ENCODE data around the gene PLP1.
A peak's percentile ranks its signal among the peaks of the same experiment; 100 is the strongest.
"Not testable (repeated sequence)": the region's sequence is repeated elsewhere in the genome, so short reads cannot be mapped to it uniquely, and the experiment has no call there.

PLP1 gene

GRCh38 chrX:103781062-103781402, 4.4 kb downstream of the PLP1 start:
- no peak for DNase-seq (ENCODE audit: low spot score)

- DNase-seq (ENCODE audit: low spot score) = no peak
Observed at GRCh38 chrX:103781706-103782105, 5.1 kb downstream of the PLP1 start.

- no peak for DNase-seq (ENCODE audit: low spot score)
Observed at GRCh38 chrX:103782640-103783039, 6.0 kb downstream of the PLP1 start.

GRCh38 chrX:103783196-103783595, 6.6 kb downstream of the PLP1 start:
- no peak for DNase-seq (ENCODE audit: low spot score)

GRCh38 chrX:103783971-103784370, 7.3 kb downstream of the PLP1 start:
- DNase-seq (ENCODE audit: low spot score) = no peak

GRCh38 chrX:103789004-103789403, 12.4 kb downstream of the PLP1 start:
- DNase-seq (ENCODE audit: low spot score) = no peak

- DNase-seq (ENCODE audit: low spot score) = no peak
Observed at GRCh38 chrX:103791228-103791627, 14.6 kb downstream of the PLP1 start.

GRCh38 chrX:103791826-103792485, 15.3 kb downstream of the PLP1 start:
- DNase-seq (ENCODE audit: low spot score) = no peak

GRCh38 chrX:103792916-103793544, 16.4 kb downstream of the PLP1 start:
- peak; percentile 62 for DNase-seq (ENCODE audit: low spot score)

GRCh38 chrX:103793545-103793940, 16.9 kb downstream of the PLP1 start:
- no peak for DNase-seq (ENCODE audit: low spot score)

- no peak for DNase-seq (ENCODE audit: low spot score)
Observed at GRCh38 chrX:103794119-103794518, 17.5 kb downstream of the PLP1 start.

- DNase-seq (ENCODE audit: low spot score) = no peak
Observed at GRCh38 chrX:103797691-103798090, 21.1 kb downstream of the PLP1 start.

- DNase-seq (ENCODE audit: low spot score) = no peak
Observed at GRCh38 chrX:103800318-103800717, 23.7 kb downstream of the PLP1 start.

GRCh38 chrX:103805860-103806259, 29.2 kb downstream of the PLP1 start:
- no peak for DNase-seq (ENCODE audit: low spot score)

- DNase-seq (ENCODE audit: low spot score) = no peak
Observed at GRCh38 chrX:103806862-103807474, 30.3 kb downstream of the PLP1 start.

GRCh38 chrX:103811858-103812257, 35.2 kb downstream of the PLP1 start:
- no peak for DNase-seq (ENCODE audit: low spot score)

- DNase-seq (ENCODE audit: low spot score) = not testable (repeated sequence)
Observed at GRCh38 chrX:103817101-103817500, 40.5 kb downstream of the PLP1 start.

- peak; percentile 31 for DNase-seq (ENCODE audit: low spot score)
Observed at GRCh38 chrX:103817502-103817901, 40.9 kb downstream of the PLP1 start.

- DNase-seq (ENCODE audit: low spot score) = no peak
Observed at GRCh38 chrX:103818842-103819619, 42.4 kb downstream of the PLP1 start.

GRCh38 chrX:103820802-103821201, 44.2 kb downstream of the PLP1 start:
- DNase-seq (ENCODE audit: low spot score) = not testable (repeated sequence)

GRCh38 chrX:103823591-103823990, 47.0 kb downstream of the PLP1 start:
- no peak for DNase-seq (ENCODE audit: low spot score)

GRCh38 chrX:103825881-103826280, 49.2 kb downstream of the PLP1 start:
- DNase-seq (ENCODE audit: low spot score) = no peak

- DNase-seq (ENCODE audit: low spot score) = no peak
Observed at GRCh38 chrX:103828529-103828928, 51.9 kb downstream of the PLP1 start.

Measured in AG08395 (cell line).